ENCODE results near the gene RABGAP1L.
"Not testable (repeated sequence)": the region's sequence is repeated elsewhere in the genome, so short reads cannot be mapped to it uniquely, and the experiment has no call there.

The RABGAP1L gene

DNA sequence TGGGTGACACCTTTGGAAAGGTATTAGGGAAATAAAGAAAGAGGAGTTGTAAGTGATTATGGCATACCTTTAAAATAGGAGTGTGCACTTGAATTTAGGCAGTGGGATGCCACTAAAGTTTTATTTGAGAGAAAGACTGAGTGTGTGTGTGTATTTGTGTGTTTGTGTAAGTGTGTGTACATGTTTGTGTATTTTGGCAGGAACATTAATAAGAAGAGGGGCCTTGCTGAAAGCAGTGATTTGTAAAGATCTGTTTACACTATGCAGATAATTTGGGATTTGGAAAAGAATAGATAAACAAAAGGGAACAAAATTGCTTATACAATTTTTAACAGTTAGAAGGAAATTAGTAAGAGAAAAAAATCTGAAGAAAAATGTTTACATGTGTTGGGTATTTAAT is 409.2 kb downstream of the RABGAP1L start:
- no peak for DNase-seq (ENCODE audit: low read depth in 3 of 3)

DNA sequence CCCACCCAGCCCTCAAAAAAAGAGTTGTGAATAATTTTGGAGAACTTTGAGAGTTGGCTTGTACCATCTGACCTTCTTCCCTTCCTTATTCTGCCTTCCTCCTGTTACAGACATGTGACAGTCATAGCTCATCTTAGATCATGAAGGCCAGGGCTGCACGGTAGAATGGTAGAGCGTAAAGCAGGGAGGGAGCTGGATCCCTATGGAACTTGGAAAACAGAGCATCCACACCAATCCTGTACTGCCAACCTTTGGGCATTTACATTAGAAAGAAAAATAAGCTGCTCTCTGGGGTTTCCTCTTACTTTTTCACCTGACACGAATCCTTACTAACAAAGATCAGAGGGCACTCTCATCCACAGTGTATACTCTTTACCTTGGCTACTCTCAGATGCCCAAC is 409.9 kb downstream of the RABGAP1L start:
- DNase-seq (ENCODE audit: low read depth in 3 of 3): no peak

DNA sequence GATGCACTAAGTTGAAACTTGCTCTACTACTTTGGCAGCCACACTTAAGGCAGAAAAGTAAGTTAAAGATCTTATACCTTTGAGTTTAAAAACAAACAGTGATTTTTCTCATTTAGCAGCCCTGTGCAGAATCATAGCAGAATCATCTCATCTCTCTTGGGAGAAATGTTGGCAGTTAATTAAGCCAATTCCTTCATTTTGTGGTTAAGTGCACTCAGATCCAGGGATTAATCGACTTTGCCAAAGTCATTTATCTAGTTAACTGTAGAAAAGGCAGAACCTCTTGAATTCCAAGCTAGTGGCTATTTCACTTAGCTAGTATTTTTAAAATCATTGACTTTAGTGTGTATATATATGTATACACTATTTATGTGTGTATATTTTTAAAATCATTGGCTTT is 413.5 kb downstream of the RABGAP1L start:
- DNase-seq (ENCODE audit: low read depth in 3 of 3): no peak

DNA sequence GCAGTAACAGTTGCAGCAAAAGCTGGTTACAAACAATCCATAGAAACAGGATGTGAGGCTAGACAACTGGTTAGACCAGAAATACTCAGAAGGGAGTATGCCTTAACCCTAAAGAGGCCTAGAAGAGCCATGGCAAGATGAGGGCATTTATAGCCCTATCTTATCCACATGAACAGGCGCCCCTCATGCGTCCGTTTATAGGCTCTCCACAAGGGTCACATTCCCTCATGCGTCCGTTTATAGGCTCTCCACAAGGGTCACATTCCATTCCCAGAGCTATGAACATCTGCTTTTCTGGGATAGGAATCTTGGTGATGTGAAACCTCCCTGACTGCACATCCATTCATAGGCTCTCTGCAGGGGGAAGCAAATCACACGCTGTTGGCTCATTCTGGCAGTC is 416.8 kb downstream of the RABGAP1L start:
- not testable (repeated sequence) for DNase-seq (ENCODE audit: low read depth in 3 of 3)

DNA sequence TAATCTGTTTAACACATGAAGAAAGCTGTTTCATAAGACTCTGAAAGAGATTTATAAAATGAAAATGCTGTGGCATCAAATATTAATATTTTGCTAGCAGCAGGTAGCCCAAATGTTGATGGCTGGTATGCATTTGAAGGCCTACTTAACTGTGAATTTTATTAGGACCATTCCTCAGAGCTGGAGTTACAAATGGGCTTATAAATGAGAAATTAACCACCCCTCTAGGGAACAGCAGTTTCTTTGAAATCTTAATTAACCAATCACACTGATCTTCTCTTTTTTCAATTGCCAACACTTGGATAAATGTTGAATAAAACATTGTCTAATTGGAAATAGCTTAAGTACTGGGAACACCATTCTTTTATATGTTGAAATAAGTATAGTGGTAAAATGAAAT is 418.4 kb downstream of the RABGAP1L start:
- no peak for DNase-seq (ENCODE audit: low read depth in 3 of 3)

DNA sequence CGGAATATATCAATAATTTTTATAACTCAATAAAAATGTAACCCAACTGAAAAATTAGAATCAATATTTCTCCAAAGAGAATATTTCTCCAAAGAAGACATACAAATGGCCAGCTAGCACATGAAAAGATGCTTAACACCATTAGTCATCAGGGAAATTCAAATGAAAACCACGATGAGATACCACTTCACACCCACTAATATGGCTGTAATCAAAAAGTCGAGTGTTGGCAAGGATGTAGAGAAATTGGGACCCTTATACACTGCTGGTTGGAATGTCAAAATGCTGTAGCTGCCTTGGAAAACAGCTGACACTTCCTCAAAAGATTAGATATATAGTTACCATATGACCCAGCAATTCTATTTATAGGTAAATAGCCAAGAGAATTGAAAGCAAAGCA is 421.5 kb downstream of the RABGAP1L start:
- DNase-seq (ENCODE audit: low read depth in 3 of 3): no peak

DNA sequence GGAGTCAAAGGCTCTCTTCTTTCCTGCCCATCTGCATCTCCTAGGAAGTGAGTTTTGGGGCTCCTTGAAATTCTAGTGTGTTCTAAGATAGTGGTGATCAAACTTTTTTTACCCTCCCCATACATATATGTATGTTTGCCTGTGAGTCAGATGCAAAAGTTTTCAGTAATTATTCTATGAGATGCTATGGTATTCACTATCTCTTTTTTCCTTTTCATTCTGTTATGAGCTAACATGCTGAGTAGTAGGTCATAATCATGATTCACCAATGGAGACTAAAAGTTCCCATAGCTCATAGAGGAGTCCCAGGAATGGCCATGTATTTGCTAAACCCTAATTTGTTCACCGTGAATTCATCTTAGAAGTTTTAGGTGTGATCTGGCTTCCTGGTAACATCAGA is 424.0 kb downstream of the RABGAP1L start:
- no peak for DNase-seq (ENCODE audit: low read depth in 3 of 3)

DNA sequence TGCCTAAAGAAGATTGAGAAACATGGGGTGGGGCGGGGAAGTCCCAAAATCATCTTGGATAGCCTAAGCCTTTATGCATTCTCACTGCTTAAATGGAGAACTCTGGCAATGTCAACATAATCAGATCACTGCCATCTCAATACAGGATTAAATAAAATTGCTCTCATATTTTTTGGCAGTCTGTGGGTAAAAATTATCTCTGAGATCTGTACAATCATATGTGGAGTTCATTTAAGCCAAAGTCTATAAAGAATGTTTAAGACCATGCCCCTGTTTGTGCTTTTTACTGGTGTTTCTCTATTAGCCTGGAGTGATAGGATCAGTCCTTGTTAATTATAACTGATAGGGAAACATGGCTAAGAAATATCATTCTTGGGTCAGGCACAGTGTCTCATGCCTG is 424.8 kb downstream of the RABGAP1L start:
- no peak for DNase-seq (ENCODE audit: low read depth in 3 of 3)

DNA sequence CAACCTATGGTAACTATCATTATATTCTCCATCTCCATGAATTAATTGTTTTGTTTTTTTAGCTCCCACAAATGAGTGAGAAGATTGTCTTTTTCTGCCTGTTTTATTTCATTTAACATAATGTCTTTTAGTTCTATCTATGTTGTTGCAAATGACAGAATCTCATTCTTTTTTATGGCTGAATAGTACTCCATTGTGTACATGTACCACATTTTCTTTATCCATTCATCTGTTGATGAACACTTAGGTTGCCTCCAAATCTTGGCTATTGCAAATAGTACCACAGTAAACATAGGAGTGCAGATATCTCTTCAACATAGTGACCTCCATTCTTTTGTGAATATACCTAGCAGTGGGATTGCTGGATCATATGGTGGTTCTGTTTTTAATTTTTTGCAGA is 429.3 kb downstream of the RABGAP1L start:
- not testable (repeated sequence) for DNase-seq (ENCODE audit: low read depth in 3 of 3)

DNA sequence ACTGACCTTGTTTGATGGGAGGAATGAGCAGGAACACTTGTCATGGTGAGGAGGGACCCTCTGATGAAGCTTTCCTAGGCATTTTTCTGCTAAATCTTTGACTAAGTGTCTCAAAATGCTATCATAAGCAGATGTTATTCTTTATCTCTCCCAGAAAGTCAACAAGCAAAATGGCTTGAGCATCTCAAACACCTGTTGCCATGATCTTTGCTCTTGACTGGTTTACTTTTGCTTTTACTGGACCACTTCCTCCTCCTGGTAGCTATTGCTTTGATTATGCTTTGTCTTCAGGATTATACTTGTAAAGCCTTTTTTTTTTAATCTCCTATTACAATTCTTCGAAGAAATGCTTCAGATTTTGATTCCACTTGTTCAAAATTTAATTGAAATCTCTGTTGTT is 445.9 kb downstream of the RABGAP1L start:
- DNase-seq (ENCODE audit: low read depth in 3 of 3): no peak

DNA sequence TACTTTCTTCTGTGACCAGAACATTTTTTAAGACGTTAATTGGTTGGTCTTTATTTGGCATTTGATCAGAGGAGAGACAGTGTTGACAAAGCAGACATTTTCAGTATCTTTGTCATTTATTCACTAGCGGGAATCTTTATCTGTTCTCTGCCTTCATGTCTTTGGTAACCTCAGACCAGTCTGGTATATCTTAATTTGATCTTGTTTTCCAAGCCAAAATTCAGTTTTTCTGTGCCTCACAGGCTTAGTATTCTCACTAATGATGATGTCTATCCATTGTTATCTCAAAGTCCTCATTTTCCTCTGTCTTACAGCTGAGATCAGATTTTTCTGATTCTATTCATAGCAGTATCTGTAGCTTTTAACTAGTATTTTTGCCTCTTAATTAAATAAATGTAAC is 447.2 kb downstream of the RABGAP1L start:
- no peak for DNase-seq (ENCODE audit: low read depth in 3 of 3)

DNA sequence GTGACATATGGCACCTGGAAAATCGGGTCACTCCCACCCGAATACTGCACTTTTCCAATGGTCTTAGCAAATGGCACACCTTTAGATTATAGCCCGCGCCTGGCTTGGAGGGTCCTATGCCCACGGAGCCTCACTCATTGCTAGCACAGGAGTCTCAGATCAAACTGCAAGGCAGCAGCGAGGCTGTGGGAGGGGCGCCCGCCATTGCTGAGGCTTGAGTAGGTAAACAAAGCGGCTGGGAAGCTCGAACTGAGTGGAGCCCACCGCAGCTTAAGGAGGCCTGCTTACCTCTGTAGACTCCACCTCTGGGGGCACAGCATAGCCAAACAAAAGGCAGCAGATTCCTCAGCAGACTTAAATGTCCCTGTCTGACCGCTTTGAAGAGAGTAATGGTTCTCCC is 458.6 kb downstream of the RABGAP1L start:
- DNase-seq (ENCODE audit: low read depth in 3 of 3): not testable (repeated sequence)

DNA sequence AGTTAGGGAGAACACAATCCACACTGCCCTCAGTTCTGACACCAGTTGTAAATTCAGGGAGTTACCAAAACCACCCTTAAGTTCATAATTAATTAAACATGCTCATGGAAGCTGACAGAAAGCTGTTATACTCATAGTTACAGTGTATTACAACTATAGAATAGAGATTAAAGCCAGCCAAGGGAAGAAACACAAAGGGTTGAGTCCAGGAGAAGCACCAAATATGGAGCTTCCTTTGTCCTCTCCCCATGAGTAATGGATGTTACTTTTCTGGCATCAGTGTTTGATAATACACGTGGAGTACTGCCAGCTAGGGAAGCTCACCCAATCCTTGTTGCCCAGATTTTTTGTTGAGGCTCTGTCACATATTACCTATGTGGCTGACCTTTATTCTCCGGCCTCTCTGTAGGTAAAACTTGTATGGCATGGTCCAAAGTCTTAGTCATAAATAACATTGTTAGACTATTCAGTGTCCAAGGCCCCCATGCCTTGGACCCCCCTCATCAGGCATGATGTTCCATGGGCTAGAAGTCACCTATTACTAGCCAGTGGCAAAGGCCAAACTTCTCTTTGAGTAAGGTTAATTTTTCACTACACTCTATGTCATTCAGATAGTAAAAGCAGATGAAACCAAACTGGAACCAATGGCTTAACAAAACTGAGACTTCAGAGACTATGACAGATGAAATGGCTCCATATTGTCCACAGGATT is 464.2 kb downstream of the RABGAP1L start:
- no peak for DNase-seq (ENCODE audit: low read depth in 3 of 3)

DNA sequence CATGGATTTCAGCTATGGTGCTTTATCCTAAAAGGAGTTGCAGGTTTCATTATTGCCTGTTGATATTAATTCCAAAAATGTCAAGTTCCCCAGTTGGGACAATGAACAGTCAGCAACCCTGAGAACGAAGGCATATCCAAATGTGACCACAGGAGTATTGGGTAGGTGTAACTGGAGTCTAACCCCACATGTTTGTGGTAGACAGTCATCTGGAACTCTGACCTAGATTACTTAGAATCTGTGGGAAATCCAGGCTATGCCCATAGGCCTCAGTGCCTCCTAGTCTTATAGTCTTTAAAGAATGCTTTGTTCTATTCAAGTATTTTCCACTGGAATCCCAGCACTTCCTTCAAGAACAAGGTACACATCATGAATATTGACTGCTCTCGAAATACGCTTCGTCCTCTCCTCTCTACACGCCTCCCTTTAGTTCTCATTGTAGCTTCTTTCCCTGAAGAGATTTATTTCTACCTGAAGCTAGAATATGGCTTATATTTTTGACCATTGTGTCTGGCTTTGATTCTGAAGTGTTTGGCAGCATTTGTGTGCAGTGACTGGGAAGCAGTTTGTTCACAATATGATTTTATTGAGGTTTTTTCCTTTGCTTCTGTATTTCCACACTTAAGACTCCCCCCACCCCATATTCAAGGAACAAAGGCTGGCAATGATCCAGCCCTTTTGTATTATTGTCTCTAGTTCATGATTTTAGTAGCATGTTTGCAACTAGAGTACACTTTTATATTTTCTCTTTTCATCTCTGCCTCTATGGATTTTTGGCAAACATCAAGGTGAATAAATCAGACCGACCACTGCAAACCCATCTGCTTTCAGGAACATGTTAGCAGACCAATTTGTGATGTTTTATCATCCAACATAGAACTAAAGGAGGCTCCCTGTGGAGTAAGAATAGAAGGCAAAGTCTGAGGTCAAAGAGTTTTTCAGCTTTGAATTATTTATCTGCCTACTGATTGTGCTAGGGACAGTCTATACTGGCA is 467.0 kb downstream of the RABGAP1L start:
- no peak for DNase-seq (ENCODE audit: low read depth in 3 of 3)

DNA sequence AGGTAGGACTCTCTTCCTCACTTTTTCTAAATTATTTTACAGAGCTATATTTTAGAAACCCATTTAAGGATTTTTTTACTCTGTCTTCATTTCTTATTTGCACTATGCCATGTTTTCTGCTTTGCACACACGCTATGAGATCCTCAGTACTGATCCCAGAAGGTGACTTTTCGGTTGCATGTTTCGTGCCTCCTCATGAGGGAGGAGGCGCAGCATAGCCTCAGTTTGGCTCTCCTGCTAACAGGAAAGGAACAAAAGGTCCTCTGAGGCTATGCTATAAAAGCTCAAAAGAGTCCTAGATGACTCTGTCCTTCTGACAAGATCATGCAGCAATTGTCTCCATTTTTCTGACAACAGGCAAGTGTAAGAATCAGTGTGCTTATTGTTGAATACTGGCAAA is 478.2 kb downstream of the RABGAP1L start:
- DNase-seq (ENCODE audit: low read depth in 3 of 3): no peak

DNA sequence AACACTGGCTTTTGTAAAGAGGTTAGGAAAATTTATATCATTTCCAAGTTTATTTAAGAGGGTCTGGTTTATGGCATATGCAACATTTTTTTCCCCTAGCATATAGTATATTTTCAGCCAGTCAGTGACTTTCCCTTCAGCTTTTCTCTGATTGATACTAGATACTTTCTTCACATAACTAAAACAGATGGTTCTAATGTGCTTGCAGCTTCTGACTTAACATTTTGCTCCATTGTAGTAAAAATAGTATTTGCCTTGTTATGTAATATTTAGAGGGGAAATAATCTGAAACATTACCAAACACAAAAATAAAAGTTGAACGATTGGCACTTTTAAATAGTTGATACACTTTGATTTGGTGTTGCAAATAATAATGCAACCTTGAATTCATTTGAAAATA is 480.1 kb downstream of the RABGAP1L start:
- no peak for DNase-seq (ENCODE audit: low read depth in 3 of 3)

DNA sequence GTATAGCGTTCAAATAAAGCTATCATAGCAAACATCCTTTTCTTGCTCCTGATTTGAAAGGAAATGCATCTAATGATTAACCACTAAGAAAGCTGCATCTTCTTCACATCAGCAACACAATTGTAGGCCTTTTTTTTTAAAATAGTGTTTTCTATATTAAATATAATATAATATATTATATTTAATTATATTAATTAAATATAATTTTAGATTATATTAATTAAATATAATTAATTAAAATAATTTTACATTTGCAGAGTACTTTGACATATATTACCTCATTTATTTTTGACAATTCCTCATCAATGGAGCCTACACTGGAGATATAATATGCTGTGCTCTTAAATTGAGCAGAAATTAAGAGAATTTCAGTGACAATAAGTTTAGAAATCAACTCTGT is 481.5 kb downstream of the RABGAP1L start:
- no peak for DNase-seq (ENCODE audit: low read depth in 3 of 3)

DNA sequence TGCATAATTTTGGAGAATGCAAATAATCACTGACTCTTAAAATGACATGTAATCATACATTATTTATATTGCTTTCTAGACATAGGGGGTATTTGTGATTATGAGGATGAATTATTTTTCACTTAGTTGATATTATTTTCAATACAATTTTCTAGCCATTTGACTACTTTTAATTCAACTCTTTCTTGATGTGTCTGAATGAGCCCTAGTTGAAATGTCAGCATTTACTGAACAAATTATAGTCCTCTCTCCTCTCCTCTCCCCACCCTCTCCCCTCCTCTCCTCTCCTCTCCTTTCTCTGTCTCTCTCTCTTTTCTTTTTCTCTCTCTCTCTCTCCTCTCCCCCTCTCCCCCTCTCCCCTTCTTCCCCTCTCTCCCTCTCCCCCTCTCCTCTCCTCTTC is 483.1 kb downstream of the RABGAP1L start:
- DNase-seq (ENCODE audit: low read depth in 3 of 3): no peak

DNA sequence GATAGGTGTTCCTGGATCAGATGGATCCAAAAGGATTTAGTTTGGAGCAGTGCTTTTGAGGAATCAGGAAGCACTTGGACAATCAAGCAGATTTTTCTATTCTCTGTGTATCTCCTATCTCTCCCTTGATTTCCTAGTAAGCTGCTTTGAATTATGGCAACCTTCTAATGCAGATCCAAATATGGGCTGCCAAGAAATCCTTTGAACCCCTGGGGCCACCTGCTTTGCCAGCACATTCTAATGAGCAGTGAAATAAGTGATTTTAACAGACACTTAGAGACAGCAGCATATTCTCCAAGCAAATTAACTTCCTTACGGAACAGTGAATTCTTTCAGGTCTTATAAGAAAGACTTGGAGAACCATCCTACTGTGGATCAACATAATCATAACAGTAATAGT is 483.9 kb downstream of the RABGAP1L start:
- no peak for DNase-seq (ENCODE audit: low read depth in 3 of 3)

DNA sequence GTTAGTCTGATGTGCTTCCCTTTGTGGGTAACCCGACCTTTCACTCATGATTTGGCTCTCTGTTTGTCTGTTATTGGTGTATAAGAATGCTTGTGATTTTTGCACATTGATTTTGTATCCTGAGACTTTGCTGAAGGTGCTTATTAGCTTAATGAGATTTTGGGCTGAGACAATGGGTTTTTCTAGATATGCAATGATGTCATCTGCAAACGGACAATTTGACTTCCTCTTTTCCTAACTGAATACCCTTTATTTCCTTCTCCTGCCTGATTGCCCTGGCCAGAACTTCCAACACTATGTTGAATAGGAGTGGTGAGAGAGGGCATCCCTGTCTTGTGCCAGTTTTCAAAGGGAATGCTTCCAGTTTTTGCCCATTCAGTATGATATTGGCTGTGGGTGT is 490.3 kb downstream of the RABGAP1L start:
- DNase-seq (ENCODE audit: low read depth in 3 of 3): not testable (repeated sequence)

DNA sequence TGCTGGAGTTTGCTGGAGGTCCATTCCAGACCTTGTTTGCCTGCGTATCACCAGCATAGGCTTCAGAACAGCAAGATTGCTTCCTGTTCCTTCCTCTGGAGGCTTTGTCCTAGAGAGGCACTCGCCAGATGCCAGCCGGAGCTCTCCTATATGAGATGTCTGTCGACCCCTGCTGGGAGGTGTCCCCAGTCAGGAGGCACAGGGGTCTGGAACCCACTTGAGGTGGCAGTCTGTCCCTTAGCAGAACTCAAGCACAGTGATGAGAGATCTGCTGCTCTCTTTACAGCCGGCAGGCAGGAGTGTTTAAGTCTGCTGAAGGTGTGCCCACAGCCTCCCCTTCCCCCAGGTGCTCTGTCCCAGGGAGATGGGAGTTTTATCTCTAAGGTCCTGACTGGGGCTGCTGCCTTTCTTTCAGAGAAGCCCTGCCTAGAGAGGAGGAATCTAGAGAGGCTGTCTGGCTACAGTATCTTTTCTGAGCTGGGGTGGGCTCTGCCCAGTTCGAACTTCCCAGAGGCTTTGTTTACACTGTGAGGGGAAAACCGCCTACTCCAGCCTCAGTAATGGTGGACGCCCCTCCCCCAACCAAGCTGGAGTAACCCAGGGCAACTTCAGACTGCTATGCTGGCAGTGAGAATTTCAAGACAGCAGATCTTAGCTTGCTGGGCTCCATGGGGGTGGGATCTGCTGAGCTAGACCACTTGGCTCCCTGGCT is 493.4 kb downstream of the RABGAP1L start:
- DNase-seq (ENCODE audit: low read depth in 3 of 3): no peak

DNA sequence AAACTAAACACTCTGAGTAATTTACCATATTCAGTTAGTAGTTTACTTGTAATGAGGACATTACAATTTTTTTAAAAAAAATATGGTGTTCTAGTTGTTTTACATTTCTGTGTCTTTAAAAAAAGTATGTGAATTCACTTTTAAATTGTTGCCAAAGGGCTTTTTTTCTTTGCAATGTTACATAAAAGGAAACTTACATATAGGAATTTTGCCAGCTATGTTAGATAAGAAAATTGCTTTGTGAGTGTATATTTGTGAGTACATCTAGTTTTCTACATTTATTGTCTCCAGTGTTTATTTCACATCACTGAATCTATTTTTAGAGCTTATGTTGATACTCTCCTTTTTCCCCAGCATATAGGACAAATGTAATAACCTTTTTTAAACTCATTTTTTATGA is 495.2 kb downstream of the RABGAP1L start:
- no peak for DNase-seq (ENCODE audit: low read depth in 3 of 3)
